Uterus (tissue), 2 donors: Measurements from ENCODE around the gene ITSN2.

Source experiments
- POLR2A ChIP-seq, 2 donors: fragments of 450-650 bp; IDR thresholded peaks; one replicate each; pipeline ENCODE4 v1.6.1; 2016; ENCODE audit warnings: antibody characterized with exemption in 2 of 2, mild to moderate bottlenecking in 1 of 2, moderate library complexity in 1 of 2
- TF ChIP-seq, protein P1 (sequence below), 4 experiments: fragments of 200-600 bp in 2 of 4; fragments of 450-650 bp in 2 of 4; sonication (generic) in 2 of 4; IDR thresholded peaks; one replicate each; pipeline ENCODE4 v1.5.1; 2016 to 2019; ENCODE audit warnings: antibody characterized with exemption in 4 of 4, mild to moderate bottlenecking in 2 of 4, moderate library complexity in 1 of 4

DNA sequence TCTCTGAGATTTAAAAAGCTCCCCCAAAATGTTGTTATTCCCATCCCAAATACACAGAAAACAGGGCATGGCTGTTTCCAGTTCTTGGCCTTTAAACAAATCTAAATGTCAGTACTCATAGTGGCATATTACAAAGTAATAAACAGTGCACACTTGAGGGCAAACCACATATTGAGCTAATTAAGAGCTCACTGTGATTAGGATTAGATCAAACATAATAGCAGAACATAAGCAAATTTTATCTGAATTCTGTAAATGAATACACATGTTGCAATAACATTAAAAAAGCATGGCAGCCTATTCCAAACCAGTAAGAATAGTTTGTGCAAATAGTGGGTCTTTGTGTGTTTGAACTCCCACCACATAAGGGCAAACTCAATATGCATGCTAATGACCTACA, 118.8 kb downstream of the ITSN2 start:
- TF ChIP-seq, protein P1, sequence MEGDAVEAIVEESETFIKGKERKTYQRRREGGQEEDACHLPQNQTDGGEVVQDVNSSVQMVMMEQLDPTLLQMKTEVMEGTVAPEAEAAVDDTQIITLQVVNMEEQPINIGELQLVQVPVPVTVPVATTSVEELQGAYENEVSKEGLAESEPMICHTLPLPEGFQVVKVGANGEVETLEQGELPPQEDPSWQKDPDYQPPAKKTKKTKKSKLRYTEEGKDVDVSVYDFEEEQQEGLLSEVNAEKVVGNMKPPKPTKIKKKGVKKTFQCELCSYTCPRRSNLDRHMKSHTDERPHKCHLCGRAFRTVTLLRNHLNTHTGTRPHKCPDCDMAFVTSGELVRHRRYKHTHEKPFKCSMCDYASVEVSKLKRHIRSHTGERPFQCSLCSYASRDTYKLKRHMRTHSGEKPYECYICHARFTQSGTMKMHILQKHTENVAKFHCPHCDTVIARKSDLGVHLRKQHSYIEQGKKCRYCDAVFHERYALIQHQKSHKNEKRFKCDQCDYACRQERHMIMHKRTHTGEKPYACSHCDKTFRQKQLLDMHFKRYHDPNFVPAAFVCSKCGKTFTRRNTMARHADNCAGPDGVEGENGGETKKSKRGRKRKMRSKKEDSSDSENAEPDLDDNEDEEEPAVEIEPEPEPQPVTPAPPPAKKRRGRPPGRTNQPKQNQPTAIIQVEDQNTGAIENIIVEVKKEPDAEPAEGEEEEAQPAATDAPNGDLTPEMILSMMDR (IDR thresholded peaks at IDR 0.05) = no peak
- TF ChIP-seq POLR2A (IDR thresholded peaks at IDR 0.05) = no peak
